ENCODE data around the gene MYO3B.
A peak's percentile ranks its signal among the peaks of the same experiment; 100 is the strongest.

MYO3B gene

DNA sequence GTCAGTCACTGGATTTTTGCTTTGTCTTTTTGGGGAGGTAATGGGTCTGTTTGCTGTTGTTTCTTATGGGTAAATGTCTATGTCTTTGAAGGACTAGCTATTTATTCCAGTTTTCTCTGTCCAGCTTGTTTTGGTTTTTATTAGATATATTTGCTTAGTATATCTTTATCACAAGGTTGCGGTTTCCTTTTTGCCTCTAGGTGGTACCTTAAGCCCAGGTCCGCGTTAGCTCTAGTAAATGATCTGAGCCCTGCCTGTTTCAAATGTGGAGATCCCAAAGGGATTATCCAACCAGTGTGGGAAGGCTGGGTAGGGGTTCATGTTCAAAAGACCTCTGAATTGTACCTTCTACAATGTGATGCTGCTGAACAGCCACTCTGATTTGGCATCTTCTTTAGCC lies 114.5 kb downstream of the MYO3B start:
- DNase-seq (ENCODE audit: low read depth in 2 of 3, low spot score in 1 of 3) = no peak

DNA sequence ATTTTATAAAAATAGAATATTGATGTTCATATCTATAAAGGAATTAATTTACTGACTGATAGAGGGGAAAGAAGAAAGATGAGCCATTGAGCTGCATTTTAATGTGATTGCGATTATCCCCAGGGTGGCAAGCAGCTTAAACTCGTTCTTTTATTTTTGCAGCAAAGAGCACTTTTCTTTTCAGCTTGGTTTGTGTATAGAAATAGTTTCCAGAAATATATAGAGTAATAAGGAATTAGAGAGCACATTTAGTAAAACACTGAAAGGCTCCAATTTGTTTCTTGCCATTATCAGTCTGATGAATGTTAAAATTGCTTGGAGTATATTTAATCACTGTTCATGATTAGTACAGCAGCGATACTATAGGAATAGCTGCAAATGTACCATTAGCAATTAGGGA lies 119.5 kb downstream of the MYO3B start:
- no peak for DNase-seq (ENCODE audit: low read depth in 2 of 3, low spot score in 1 of 3)

DNA sequence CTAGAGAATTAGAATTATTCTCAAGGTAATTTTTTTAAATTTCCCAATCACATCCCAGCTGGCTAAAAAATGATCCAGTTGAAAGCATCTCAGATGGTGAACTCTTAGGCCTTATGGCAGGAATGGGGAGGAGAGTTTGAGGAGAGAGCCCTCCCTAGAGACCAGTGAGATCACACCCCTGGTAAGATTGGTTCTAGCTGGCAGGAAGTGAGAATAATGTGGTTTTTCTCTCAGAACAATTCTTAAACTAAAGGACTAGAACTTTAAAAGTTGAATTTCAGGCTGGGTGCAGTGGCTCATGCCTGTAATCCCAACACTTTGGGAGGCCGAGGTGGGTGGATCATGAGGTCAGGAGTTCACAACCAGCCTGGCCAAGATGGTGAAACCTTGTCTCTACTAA lies 120.2 kb downstream of the MYO3B start:
- no peak for DNase-seq (ENCODE audit: low read depth in 2 of 3, low spot score in 1 of 3)

DNA sequence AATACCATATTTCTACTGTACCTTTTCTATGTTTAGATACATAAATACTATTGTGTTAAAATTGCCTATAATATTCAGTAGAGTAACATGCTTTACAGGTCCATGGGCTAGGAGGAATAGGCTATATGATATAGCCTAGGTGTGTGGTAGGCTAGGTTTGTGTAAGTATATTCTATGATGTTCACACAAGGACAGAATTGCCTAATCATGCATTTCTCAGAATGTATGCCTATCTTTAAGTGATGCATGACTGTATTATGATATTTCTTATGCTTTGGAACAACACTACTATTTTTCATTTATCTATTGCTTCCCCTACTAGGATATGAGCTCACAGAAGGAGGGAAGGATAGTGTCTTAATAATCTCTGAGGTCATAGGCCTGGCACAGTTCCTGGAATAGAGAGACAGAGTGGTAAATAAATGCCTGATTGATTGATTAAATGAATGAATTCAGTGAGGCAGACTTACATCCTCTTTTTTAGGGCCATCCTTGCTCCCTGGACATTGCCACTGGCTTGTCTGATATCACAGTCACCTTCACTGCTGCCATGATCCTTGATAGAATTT lies 121.0 kb downstream of the MYO3B start:
- no peak for DNase-seq (ENCODE audit: low read depth in 2 of 3, low spot score in 1 of 3)

DNA sequence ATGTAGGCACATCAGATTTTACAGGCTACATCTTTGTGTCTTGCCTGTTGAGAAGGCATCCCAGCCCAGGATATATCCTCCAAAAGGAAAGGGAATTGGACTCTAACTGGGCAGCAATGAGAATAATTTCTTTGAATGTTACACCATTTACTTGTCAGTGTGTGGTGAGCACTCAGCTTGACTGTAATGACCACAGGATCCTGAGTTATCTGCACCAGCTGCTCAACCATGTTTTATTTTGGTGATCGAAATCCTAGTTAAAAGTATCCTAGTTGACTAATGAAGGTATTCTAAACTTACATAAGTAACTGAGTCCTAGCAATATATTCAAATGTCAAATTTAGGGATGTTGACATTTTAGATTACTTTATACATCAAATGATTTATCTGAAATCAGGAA lies 123.0 kb downstream of the MYO3B start:
- no peak for DNase-seq (ENCODE audit: low read depth in 2 of 3, low spot score in 1 of 3)

DNA sequence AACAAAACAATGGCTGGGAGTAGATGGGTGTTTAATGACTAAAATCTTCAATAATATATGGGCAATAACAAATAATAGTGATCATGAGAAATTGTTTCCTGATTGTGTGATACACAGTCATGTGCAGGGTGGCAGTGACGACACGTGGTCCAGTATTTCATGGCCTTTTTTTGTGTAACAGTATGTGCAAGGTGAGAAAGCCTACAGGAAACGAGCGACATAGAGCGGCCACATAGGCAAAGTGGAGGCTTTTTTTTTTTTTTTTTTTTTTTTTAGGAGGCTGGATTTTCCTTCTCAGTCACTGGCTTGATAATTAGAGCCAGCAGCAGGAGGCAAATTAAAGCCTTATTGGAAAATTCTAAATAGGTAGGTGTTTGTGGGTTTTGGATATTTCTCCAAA lies 123.7 kb downstream of the MYO3B start:
- DNase-seq (ENCODE audit: low read depth in 2 of 3, low spot score in 1 of 3) = no peak

DNA sequence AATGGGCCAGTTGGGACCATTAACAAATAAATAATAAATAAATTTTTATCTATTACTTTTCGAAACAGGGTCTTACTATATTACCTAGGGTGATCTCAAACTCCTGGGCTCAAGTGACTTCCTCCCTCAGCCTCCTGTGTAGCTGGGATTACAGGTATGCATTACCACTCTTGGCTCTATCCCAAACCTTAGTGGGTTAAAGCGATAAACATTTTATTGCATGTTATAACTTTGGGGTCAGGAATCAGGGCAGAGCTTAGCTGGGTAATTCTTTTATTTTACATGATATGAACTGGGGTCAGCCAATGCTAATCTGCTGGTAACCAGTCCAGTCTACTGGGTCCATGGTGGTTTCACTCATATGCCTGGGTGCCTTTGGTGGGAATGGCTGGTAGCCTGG lies 127.8 kb downstream of the MYO3B start:
- DNase-seq (ENCODE audit: low read depth in 2 of 3, low spot score in 1 of 3) = no peak

DNA sequence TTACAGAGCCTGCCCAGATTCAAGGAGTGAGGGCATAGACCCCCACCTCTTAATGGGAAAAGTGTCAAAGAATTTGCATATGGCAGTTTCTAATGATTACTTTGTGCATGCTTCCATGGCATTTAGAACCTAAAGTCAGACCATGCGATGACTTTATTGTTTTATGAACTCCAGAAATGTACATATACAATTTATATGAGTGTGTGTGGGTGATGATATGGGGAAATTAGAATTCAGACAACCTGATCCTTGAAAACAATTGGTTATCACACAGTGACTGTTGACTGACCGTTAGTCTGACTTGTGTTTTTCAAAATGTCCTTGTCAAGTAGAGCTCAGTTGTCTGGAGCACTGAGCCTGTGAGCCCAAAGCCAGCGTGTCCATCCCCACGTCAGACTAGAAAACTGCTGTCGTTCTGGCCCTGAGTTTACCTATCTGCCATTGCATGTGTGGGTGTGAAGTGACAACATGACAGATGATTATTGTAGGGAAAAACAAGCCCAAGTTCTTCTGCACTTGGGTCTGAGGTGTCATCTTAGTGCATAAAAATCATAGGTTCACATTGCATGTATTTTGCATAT lies 128.4 kb downstream of the MYO3B start:
- DNase-seq (ENCODE audit: low read depth in 2 of 3, low spot score in 1 of 3) = no peak

DNA sequence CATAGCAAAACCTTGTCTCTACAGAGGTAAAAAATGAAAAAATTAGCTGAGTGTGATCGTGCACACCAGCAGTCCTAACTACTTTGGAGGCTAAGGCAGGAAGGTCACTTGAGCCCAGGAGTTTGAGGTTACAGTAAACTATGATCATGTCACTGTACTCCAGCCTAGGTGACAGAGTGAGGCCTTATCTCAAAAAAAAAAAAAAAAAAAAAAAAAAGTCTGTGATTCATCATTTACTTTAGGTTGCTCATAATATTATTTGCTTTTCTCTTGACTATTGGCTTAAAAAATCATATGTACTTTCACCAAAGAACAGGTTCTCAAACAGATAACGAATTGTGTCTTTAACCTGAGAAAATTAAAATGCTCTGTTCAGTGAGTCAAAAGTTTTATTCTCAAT lies 129.1 kb downstream of the MYO3B start:
- no peak for DNase-seq (ENCODE audit: low read depth in 2 of 3, low spot score in 1 of 3)

DNA sequence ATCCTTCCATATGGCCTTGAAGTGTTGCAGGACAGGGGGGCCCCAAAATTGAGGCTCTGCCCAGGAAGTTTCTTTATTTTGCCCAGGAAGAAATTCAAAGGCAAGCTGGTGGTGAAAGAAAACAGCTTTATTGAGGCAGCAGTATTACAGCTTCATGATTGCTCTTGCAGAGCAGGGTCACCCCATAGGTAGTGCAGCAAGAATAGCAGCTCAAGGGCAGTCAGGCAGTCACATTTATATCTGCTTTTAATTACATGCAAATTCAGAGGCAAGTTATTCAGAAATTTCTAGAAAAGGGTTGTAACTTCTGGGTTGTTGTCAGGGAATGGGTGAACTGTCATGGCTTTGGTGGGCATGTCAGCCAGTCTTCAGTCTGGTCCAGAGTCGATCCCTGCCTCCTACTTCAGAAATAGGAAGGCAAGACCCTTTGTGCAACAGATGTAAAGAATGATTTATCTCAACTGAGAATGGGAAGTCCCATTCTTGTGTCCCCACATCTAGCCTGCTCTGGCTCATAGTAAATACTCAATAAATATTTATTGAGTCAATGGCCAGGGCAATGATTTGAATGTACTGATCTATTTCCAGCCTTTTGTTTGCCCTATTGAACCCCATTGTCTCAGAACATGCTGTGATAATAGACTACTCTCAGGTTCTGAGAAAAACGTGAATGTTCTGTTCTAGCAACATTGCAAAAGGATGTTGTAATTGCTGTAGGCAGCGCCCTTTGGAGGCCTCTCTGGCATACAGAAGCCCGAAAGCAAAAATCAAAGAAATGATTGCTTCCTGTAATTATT lies 129.8 kb downstream of the MYO3B start:
- DNase-seq (ENCODE audit: low read depth in 2 of 3, low spot score in 1 of 3) = no peak

DNA sequence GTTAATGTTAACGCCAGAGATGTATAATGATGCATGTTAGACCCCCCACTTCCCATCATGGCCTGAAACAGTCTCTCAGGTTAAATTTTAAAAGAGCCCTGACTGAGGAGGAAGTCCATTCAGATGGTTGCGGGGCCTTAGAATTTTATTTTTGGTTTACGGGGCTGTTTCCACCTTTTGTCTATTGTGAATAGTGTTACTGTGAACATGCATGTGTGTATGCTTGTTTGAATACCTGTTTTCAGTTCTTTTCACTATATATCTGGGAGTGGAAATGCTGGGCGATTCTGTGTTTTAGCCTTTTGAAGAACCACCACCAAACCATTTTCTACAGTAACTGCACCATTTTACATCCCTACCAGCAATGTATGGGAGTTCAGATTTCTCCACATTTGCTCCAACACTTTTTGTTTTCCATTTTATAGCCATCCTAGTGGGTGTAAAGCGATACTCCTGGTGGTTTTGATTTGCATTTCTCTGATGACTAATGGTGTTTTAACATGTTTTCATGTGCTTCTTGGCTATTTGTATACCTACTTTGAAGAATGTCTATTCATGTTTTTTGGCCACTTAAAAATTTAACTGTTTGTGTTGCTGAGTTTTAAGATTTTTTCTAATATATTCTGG lies 133.0 kb downstream of the MYO3B start:
- no peak for DNase-seq (ENCODE audit: low read depth in 2 of 3, low spot score in 1 of 3)

DNA sequence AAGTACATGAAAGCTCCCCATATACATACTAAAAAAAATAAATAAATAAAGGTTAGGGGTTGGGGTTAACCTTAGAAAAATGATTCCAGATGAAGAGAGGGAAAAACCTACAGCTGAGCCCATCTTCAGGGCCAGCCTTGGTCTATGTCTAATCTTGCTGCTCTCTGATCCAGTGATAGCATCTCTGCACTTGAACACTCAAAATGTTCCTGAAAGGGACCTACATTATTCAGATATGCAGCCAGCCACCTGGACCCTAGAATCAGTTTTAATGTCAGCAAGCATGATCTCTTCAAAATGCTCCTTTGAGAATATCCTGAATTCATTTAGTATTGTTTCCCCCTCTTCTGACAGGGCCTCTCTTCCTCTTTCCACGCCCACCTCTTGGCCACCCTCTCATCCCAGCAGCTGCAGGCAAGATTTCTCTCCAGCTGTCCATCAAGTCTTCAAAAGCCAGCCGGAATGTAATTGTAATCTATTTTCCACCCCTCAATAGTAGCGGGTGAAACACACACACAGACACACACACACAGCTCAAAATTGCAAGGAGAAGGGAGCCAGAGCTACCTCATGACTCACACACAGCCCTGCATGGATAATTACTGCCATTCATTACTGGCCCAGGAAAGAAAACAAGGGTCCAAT lies 135.5 kb downstream of the MYO3B start:
- no peak for DNase-seq (ENCODE audit: low read depth in 2 of 3, low spot score in 1 of 3)

DNA sequence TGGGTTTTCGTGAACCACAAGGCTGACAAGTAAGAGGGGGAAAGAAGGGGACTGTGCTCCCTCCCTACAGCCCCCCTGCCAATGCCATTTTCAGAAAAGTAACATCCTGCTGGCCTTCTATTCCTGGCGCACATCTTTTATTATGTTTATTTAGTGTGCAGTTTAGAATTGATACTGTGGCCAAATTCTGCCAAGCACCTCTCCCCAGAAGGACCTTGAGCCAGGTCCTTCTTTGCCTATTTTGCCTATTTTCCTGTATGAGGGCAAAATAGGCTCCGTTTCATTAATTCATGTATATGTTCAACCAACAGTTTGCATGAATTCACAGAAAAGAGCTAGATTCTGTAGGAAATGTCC lies 136.0 kb downstream of the MYO3B start:
- no peak for DNase-seq (ENCODE audit: low read depth in 2 of 3, low spot score in 1 of 3)

DNA sequence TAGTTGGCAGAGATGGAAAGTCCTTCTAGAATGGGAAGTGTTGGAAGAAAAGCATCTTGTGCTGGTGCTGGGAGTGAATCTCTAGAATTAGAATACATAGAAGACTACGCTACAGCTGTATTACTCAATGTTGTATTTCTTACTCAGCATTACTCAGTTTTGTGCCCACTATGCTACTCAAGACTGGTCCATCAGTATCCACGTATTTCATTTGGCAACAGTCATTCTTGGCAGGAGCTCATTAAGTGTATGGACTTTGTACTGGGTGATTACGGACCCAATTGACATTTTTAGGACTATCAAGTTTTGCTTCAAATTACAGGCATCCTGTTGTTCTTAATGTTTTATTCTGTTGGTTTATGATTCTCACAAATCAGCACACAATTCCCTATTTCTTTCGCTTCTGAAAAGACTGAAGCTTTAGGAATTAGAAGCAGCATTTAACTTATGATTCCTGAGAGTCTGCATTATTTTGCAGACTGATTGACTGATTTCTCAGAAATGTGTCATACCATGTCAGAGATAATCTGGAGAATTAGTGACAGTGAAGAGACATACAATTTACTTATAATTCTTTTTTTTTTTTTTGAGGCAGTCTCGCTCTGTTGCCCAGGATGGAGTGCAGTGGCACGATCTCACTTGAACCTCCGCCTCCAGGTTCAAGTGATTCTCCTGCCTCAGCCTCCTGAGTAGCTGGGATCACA lies 136.9 kb downstream of the MYO3B start:
- no peak for DNase-seq (ENCODE audit: low read depth in 2 of 3, low spot score in 1 of 3)

DNA sequence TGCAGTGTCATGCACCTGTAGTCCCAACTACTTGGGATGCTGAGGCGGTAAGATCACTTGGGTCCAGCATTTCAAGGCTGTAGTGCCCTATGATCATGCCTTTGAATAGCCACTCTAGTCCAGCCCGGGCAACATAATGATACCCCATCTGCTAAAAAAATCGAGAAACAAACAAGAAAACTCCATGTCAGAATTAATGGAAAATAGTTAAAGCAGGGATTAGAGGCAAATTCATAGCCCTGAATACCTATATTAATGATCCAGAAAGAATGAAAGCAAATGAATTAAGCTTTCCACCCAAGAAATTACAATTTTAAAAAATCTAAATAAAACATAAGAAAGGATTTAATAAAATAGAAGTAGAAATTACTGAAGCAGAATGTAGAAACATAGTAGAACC lies 143.0 kb downstream of the MYO3B start:
- DNase-seq (ENCODE audit: low read depth in 2 of 3, low spot score in 1 of 3) = no peak

DNA sequence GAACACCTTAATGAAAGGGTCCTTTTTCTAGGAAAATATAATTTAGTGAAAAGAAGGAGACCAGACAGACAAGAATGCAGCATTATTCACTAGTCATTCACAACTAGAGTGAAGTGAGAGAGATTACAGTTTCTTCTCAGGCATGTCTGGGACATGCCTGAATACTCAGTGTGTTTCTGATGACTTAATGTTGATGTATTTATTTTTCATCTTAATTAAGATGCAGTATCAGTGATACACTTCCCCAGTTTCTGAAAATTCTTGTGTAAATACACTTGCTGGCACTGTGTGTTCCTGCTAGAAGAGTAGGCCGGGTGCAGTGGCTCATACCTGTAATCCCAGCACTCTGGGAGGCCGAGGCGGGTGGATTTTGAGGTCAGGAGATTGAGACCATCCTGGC lies 143.6 kb downstream of the MYO3B start:
- DNase-seq (ENCODE audit: low read depth in 2 of 3, low spot score in 1 of 3) = no peak

DNA sequence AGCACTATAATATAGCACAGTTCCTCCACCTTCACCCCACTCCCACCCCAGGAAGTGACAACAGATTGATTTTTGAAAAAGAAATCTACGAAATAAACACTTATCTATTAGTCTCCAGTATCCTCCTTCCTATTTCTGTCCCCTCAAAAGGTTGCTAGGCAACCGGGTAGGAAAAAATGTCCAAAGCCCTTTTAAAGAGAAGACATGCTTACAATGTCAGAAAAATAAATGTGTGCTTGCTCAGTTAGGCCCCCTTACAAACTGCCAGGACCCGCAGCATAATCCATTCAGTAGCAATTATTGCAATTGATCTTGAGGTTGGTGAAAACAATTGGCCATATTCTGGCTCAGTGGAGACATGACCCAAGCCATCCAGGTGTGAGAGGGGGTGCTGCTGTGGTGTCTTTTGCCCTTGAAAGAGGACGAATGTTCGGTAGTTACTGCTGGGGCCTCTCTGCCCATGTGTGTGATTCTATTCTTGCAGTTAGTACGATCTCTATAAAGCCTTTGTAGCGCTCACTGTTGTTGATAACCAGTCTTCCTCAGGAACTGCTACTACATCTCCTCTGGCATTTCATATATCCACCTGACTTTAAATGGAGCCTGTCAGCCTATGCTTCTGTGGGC lies 144.3 kb downstream of the MYO3B start:
- no peak for DNase-seq (ENCODE audit: low read depth in 2 of 3, low spot score in 1 of 3)

DNA sequence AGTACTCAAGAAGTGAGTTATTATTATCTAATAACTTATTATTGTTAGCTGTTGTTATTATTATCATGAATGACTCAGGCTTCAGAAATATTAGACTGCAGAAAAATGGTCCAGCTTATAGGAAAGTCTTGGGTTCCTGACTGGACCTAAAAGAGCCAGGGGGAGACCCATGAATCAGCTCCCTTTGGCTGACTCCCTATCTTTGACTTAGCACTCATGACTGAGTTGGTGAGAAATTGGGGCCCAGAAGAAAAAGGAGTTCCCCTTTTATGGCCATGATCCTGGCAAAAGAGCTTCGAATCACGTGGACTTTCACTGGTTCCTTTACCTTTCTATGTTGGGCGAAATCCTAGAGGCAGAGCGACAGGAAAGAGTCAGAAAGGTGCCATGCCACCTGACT lies 145.8 kb downstream of the MYO3B start:
- DNase-seq (ENCODE audit: low read depth in 2 of 3, low spot score in 1 of 3) = no peak

DNA sequence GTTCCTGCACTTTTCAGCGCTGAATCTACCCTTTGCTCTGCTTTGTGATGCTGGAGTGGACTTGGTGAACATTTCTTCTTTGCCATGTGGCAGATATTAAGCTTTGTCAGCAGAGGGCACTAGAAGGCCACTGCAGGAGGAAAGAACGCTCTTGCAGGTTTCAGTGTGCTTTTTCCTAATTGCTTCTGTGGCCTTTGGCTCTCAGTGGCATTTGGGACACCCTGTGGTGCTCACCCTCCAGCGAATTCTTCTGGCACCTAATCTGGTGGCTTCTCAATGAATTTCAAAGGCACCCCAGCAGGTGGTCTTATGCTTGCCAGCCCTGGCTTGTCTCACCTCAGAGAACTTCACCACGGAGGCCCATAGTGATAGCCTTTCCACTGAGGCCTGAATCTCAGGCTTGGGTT lies 146.7 kb downstream of the MYO3B start:
- peak; percentile 1 to 19 (median 12) for DNase-seq (ENCODE audit: low read depth in 2 of 3, low spot score in 1 of 3)

DNA sequence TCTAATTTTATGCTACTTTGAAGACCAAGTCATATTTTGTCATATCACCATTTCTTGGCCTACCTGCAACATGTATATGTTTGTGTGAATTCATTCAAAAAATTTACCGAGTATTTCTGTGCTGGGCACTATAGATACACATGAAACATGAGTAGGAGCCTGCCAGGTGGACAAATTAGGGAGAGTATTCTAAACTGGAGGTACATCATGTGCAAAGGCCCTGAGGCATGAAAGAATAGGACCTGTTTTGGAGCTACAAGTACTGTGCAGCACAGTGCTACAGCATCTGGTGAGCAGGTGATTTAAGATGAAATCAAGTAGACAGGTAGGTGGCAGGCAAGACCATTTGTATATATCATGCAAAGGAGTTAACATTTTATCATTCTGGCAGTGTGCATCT lies 152.9 kb downstream of the MYO3B start:
- no peak for DNase-seq (ENCODE audit: low read depth in 2 of 3, low spot score in 1 of 3)

All from stimulated activated CD4-positive, alpha-beta T cell treated with anti-CD3 and anti-CD28 coated beads, Interleukin-12 subunit alpha, Interleukin-12 subunit beta, amount 100 ng/mL, for 48 hours (primary cell).